ENCODE data around the gene INPP5E.

INPP5E gene

GRCh38 chr9:136402067-136402466 lies 37.6 kb downstream of the INPP5E start:
- no peak for DNase-seq

- DNase-seq, result no peak
Measured at GRCh38 chr9:136401173-136401922, 38.3 kb downstream of the INPP5E start.

GRCh38 chr9:136400038-136400834 lies 39.4 kb downstream of the INPP5E start, which contains the start of gene SNAPC4:
Gene SNAPC4, minus strand, starts transcription at chr9:136400170. Its CDS starts 1,742 bp downstream, at chr9:136398428.
- DNase-seq, result peak; percentile 89 to 95 (median 94)

- peak in 2 of 3 experiments; percentile 51 to 62 for DNase-seq
Measured at GRCh38 chr9:136399176-136400037, 40.2 kb downstream of the INPP5E start.

DNA sequence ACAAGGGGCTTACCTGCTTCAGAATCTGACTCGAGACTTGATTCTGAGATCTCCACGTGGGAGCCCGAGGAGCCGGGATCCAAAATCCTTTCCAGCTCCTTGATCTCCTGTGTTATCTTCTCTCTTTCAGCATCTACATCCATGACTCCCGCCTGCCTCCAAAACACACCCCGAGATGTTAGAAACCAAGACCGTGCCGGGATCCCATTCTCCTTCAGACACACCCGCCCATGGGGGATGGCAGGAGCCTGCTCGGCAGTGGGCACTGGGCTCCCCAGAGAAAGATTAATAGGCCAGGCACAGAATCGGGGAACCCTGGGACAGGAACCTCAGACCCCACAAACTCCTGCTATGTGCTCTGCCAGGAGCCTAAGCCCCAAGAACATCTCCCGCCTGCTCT lies 41.4 kb downstream of the INPP5E start:
- DNase-seq, result no peak

GRCh38 chr9:136397643-136398042 lies 42.0 kb downstream of the INPP5E start:
- no peak for DNase-seq

GRCh38 chr9:136396219-136396515 lies 43.5 kb downstream of the INPP5E start:
- DNase-seq, result no peak

DNA sequence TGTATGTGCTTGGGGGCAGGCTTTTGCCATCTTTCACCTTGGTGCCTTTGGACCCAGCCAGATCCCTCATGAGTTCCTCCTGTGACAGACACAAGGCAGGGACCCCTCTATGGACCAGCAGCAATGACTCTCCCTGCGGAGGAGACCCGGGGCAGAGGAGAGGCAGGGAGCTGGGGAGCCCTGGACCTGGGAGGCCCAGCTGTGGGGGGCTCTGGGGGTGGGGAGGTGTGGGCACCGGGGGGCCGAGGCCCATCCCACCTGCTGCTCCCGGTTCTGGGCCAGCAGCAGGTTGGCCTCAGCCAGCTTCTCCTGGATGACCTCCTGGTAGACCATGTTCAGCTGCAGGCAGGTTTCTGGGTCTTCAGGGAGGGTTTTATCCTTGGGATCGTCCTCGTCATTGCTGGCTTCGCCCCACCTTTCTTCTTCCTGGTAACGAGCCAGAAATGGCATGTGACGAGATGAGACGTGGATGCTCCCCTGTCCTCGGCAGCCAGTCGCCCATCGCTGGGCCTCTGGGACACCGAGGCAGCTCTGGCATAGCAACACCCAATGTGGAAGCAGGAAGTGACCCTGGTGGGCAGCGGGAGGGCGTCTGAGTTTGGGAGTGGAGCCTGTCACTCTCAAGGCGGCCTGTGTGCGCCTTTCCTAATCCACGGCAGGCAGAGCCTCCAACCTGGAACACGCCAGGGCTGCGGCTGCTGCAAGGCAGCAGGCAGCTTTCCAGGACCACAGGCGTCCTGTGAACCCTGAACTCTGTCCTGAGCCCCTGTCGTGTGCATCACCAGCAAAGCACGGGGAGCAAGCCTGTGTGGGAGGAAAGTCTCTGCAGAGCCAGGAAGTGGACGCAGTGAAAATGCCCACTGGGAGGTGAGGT lies 44.1 kb downstream of the INPP5E start:
- DNase-seq, result no peak

DNA sequence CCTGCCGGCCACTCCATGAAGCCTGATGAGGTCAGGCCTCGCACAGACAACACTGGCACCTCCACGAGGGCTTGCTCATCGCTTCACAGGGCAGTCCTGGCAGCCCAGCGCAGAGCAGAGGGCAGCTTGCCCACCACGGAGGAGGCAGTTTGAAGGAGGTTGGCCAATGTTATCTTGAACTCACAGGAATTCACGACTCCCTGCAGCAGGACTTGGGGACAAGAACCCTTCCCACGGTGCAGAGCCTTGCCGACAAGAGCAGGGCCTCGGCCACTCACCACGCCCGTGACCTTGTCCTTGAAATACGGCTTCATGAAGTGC lies 44.7 kb downstream of the INPP5E start:
- no peak for DNase-seq

DNA sequence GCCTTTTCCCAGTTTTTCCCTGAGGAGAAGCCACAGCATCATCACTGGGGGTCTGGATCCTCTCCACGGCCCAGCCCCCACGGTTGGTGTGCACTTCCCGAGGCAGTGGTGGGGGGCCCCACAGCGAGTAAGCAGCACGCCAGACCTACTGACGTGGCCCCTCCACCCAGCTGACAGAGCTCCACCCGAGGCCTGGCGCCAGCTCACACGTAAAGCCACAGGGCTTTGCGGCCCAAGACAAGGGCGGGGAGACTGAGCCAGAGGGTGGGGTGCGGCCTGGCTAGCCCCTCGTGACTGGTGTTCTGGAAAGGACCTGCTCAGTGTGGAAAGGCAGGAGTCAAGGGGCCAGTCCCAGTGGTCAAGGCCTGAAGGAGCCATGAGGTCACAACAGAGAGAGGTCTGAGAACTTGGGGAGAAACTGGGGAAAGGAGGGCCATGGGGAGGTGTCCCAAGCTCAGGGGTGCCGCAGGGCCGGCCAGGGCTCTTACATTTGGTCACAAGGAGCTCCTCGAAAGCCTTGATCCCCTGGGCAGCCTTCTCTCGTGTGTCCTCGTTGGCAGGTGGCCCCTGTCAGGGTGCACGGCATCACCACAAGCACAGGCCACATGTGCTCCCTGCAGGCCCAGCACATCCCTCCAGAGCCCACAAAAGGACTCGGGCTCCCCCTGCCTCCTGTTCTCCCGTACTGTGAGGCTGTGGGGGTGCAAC lies 45.2 kb downstream of the INPP5E start:
- DNase-seq, result no peak

DNA sequence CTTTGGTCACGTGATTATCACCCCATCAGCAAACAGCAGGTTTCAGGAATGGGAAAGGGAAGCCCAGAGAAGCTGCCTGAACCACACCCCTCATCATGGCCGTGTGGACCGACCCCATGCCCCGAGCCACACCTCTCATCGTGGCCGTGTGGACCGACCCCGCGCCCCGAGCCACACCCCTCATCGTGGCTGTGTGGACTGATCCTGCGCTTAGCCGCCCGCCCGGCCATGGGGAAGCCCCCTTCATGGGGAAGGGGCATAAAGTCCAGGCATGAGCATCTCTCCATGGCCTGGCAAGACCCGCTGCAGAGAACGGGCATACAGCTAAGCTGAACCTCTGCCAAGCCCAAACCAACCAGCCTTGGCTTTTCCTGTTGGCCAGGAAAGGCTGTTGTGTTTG lies 46.1 kb downstream of the INPP5E start:
- DNase-seq, result no peak

DNA sequence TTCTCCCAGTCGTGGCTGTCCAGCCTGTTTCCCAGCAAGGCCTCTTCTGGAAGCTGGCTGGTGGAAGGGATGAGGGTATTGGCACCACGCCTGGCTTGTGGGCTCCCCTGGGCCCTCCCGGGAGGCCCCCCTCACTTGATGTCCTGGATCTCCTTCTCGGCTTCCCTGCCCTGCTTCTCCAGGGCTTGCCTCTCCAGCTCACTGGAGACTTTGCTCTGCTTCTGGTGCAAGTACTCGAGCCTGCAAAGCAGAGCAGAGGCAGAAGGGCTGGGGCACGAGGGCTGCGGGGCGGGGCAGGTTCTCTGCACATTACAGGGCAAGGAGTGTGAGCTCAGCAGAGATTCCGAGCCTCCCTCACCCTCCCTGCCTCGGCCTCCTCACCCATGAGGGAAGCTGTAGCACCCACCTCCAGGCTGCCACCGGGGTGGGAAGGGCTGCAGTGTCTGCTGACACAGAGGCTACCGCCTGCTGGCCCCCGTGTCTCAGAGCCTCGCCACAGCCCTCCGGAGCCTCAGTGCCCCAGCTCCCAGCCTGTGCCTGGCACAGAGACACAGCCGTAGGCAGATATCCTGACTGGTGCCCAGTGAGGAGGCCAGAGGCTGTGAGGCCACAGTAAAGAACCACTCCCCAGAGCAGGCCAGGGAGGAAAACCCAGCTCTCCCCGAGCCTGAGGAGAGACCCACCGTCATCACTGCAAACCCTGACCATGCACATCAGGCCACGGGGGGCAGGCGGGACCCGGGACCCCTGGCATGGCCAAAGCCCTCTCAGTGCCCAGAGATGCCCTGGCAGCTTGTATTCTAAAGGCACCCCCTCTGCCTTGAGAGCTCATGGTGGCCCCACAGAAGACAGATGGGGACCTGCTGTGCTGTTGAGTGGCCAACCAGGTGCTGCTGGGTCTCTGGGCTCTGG lies 46.9 kb downstream of the INPP5E start:
- no peak for DNase-seq

DNA sequence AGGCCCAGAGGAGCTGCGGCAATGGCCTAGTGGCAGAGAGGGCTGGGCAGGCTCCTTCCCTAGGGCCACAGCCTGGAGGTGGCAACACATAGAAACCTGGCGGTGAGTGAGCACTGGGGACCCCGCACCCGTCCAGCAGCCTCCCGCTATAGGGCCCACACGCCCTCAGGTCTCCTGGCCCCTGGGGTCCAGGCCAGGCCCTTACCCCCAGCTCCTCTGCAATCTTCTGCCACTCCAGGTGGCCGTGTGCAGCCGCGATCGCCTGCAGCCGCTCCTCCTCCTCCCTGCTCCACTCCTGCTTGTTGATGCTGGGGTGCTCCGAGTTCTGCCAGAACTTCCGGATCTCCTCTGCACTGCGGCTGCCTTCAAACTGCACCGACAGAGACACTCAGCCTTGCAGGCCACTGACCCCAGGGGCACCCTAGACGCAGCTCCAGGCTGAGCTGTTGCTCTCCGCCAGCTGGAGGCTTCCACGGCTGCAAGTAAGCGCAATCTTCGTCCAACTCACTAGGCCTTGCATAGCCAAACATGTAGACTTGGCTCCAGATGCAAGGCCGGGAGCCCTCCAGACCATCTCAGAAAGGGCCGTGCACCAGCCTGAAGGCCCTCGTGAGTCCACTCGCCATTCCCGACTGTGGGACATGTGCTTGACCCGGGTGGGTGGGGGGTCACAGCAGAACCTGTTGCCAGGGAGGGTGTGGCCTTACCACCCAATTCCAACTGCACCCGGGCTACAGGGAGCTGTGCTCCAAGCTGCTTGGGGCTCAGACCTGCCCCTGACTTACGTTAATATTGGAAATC lies 47.7 kb downstream of the INPP5E start:
- DNase-seq, result no peak

- no peak for DNase-seq
Measured at GRCh38 chr9:136389396-136389795, 50.2 kb downstream of the INPP5E start.

DNA sequence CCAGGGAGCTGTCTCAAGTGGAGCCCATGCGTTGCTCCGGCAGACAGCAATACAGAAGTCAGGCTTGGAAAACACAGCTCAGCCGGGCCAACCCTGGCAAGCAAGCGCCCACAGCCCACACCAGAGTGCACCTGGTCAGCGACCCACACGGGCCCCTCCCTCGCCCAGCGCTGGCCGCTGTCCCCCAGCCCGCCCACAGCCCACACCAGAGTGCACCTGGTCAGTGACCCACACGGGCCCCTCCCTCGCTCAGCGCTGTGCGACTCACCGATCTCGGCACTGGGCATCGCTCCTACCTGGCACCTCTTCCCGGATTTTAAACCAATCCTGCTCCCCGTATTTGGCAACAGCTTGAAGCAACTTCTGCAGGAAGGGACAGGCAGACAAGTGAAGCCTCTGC lies 52.4 kb downstream of the INPP5E start:
- no peak for DNase-seq

DNA sequence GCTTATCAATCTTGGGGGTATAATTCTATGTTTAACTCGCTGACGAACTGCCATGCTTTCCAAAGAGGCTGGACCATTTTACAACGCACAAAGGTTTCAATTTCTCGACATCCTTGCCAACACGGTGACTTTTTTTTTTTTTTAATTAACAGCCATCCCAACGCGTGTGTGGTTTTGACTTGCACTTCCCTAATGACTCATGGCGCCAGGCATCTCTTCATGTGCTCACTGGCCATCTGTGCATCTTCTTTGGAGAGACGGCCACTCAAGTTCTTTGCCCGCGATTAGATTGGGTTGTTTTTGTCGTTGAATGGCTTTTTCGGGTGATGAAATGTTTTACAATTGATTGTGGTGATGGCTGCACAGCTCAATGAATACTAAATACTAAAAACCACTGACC lies 53.6 kb downstream of the INPP5E start:
- no peak for DNase-seq

- no peak for DNase-seq
Measured at GRCh38 chr9:136385015-136385414, 54.6 kb downstream of the INPP5E start.

DNA sequence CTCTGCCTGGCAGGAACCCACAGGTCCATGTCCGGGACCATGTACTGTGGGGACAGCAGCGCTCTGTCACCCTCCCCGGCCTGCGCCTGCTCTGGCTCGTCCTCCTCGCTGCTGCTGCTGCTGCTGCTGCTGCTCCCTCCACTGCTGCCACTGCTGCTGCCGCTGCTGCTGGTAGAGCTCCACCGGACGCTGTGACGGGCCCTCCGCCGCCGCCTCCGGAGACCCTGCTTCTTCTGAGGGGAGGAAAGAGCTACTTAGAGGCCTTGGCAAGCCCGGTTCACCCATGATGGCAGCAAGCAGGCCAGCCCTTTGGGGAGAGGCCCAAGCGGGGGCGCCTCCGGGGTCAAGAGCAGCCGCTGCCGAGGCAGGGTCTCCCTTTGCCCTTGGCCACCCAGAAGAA lies 56.2 kb downstream of the INPP5E start:
- no peak for DNase-seq

DNA sequence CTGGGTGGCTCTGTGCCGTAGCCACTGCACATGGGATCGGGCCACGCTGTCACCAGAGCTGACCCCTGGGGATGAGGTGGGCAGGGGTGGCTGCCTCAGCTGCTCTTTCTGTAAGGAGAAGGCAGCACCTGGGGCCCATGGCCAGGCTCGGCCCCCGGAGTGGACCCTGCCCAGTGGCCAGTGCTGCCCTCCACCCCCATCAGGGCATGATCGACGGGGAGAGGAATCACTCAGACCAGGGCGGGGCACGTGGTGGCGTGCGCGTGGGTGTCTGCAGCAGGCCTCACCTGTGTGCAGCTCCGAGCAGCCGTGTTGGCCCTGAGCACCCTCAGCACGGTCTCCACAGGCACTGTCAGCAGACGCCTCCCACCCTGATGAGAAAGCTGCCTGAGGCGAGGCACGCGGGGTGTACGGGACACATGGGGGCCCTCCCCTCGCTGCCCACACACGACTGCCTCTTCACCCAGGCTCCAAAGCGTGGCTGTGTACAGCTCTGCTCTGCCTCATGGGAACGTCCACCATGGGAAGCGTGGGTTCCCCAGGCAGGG lies 57.6 kb downstream of the INPP5E start:
- no peak for DNase-seq

GRCh38 chr9:136381311-136381710 lies 58.3 kb downstream of the INPP5E start:
- no peak for DNase-seq

Data from NCI-H1417 (cell line).